NCI-H2227 treated with DMSO at 0.1 percent for 48 hours (cell line): ENCODE results near the gene NADK2.
A peak's percentile ranks its signal among the peaks of the same experiment; 100 is the strongest.
"Not testable (repeated sequence)": the region's sequence is repeated elsewhere in the genome, so short reads cannot be mapped to it uniquely, and the experiment has no call there.

Experiments used
- DNase-seq: peaks from one replicate; lab custom pipeline; 2025; lab: John Stamatoyannopoulos, UW

The NADK2 gene

GRCh38 chr5:36206913-36207312, 34.8 kb downstream of the NADK2 start:
- no peak for DNase-seq

GRCh38 chr5:36205329-36205728, 36.4 kb downstream of the NADK2 start:
- DNase-seq, result no peak

GRCh38 chr5:36202521-36202961, 39.2 kb downstream of the NADK2 start:
- DNase-seq, result no peak

GRCh38 chr5:36200513-36200912, 41.2 kb downstream of the NADK2 start:
- no peak for DNase-seq

- no peak for DNase-seq
Observed at GRCh38 chr5:36199620-36200019, 42.1 kb downstream of the NADK2 start.

GRCh38 chr5:36198783-36199182, 42.9 kb downstream of the NADK2 start:
- not testable (repeated sequence) for DNase-seq

GRCh38 chr5:36198281-36198680, 43.4 kb downstream of the NADK2 start:
- no peak for DNase-seq

- no peak for DNase-seq
Observed at GRCh38 chr5:36193746-36194145, 48.0 kb downstream of the NADK2 start.

- DNase-seq, result not testable (repeated sequence)
Observed at GRCh38 chr5:36184408-36184807, 57.3 kb downstream of the NADK2 start.

GRCh38 chr5:36181774-36182173, 60.0 kb downstream of the NADK2 start:
- no peak for DNase-seq

- no peak for DNase-seq
Observed at GRCh38 chr5:36180556-36181350, 61.0 kb downstream of the NADK2 start.

- DNase-seq, result no peak
Observed at GRCh38 chr5:36179950-36180349, 61.8 kb downstream of the NADK2 start.

GRCh38 chr5:36178524-36178890, 63.2 kb downstream of the NADK2 start:
- DNase-seq, result no peak

- peak; percentile 43 for DNase-seq
Observed at GRCh38 chr5:36177715-36178523, 63.8 kb downstream of the NADK2 start.

- no peak for DNase-seq
Observed at GRCh38 chr5:36177154-36177553, 64.6 kb downstream of the NADK2 start.

GRCh38 chr5:36175043-36175442, 66.7 kb downstream of the NADK2 start:
- DNase-seq, result no peak

- DNase-seq, result no peak
Observed at GRCh38 chr5:36174119-36174518, 67.6 kb downstream of the NADK2 start.

GRCh38 chr5:36173426-36173825, 68.3 kb downstream of the NADK2 start:
- no peak for DNase-seq

- no peak for DNase-seq
Observed at GRCh38 chr5:36172599-36172998, 69.1 kb downstream of the NADK2 start.

GRCh38 chr5:36170832-36171424, 70.8 kb downstream of the NADK2 start:
- DNase-seq, result no peak

- DNase-seq, result no peak
Observed at GRCh38 chr5:36168737-36169136, 73.0 kb downstream of the NADK2 start.

- DNase-seq, result no peak
Observed at GRCh38 chr5:36164461-36164860, 77.3 kb downstream of the NADK2 start.
